H1 (cell line): ENCODE data around the gene FEZF1. TPM values are rescaled to one million over a fixed set of nuclear protein-coding genes. Genes with fewer than 3 reads are reported as not detected.

Source experiments
- ATF2 ChIP-seq: IDR thresholded peaks from 2 replicates; pipeline ENCODE4 v1.6.1; 2012; ENCODE audit warnings: low read length, inconsistent platforms
- CHD1 ChIP-seq: IDR thresholded peaks from 2 replicates; pipeline ENCODE4 v1.6.1; 2012; ENCODE audit warnings: low read depth, low read length, improper control_type of control experiment
- KDM5A ChIP-seq: fragments of 200-600 bp; IDR thresholded peaks from 2 replicates; pipeline ENCODE4 v1.7.1; 2012; ENCODE audit warnings: mild to moderate bottlenecking, low read length, inconsistent platforms, mixed read lengths
- NANOG ChIP-seq: IDR thresholded peaks from 2 replicates; pipeline ENCODE4 v1.6.1; 2011; ENCODE audit warnings: low read length, low read depth, mild to moderate bottlenecking, inconsistent platforms; ENCODE audit not compliant: insufficient read depth, poor library complexity, severe bottlenecking
- RAD21 ChIP-seq, 2 experiments: IDR thresholded peaks in 1 of 2; conservative IDR thresholded peaks in 1 of 2; 2 replicates each; pipeline ENCODE4 v1.6.1; 2011; ENCODE audit warnings: low read depth in 2 of 2, low read length in 2 of 2, improper control_type of control experiment in 1 of 2, inconsistent platforms in 1 of 2, mild to moderate bottlenecking in 1 of 2, moderate library complexity in 1 of 2
- TAF7 ChIP-seq: optimal IDR thresholded peaks from 2 replicates; pipeline ENCODE3; 2011; ENCODE audit warnings: low read depth, mild to moderate bottlenecking, inconsistent platforms, low read length, moderate library complexity, borderline replicate concordance
- TCF12 ChIP-seq: IDR thresholded peaks from 2 replicates; pipeline ENCODE4 v1.6.1; 2011; ENCODE audit warnings: low read depth, mild to moderate bottlenecking, low read length
- polyA plus RNA-seq, 7 experiments: library from polyadenylated mRNA; depleted of rRNA in 3 of 7; stranded (reverse) in 5 of 7; unstranded in 2 of 7; fragments of >200 nt in 5 of 7; fragments of 200-250 nt in 2 of 7; gene quantifications; 1 replicate in 5 of 7; 2 replicates in 1 of 7; 4 replicates in 1 of 7; pipeline versions ENCODE4 v1.2.1 to v1.2.3, GENCODE V29; 2011 to 2013; ENCODE audit warnings: missing spikeins in 2 of 7, mixed read lengths in 2 of 7
- total RNA-seq: library from RNA; stranded (reverse); fragmentation: NEBNext Ultra II Directional; extraction: Animal tissue kit (Norgen Biotek cat#: 25700); gene quantifications from 2 replicates; pipeline ENCODE4 v1.2.1, GENCODE V29; 2021
- TF ChIP-seq, protein P1 (sequence below): fragments of 300-600 bp; sonication (generic); IDR thresholded peaks from 2 replicates; pipeline ENCODE4 v1.7.1; 2012; ENCODE audit warnings: low read length, moderate library complexity, mild to moderate bottlenecking, inconsistent platforms; ENCODE audit not compliant: insufficient replicate concordance

The FEZF1 gene
- total and polyA plus RNA-seq, 2 of the 8 experiments (the other 6 are each of a cell fraction or from before 2014, with no cell fraction given) = 10.6 to 15.7 TPM

GRCh38 chr7:122329145-122329802 is 24.7 kb upstream of the FEZF1 start (continued):
- no peak for TF ChIP-seq CHD1
- peak in 1 of 2 experiments; percentile 4; a peak in 1 of 4 replicates for TF ChIP-seq RAD21 (IDR thresholded peaks at IDR 0.05 in 1 of 2, conservative IDR thresholded peaks at IDR 0.05 in 1 of 2; ENCODE audit: low read depth in 2 of 2, low read length in 2 of 2)
- TF ChIP-seq, protein P1, sequence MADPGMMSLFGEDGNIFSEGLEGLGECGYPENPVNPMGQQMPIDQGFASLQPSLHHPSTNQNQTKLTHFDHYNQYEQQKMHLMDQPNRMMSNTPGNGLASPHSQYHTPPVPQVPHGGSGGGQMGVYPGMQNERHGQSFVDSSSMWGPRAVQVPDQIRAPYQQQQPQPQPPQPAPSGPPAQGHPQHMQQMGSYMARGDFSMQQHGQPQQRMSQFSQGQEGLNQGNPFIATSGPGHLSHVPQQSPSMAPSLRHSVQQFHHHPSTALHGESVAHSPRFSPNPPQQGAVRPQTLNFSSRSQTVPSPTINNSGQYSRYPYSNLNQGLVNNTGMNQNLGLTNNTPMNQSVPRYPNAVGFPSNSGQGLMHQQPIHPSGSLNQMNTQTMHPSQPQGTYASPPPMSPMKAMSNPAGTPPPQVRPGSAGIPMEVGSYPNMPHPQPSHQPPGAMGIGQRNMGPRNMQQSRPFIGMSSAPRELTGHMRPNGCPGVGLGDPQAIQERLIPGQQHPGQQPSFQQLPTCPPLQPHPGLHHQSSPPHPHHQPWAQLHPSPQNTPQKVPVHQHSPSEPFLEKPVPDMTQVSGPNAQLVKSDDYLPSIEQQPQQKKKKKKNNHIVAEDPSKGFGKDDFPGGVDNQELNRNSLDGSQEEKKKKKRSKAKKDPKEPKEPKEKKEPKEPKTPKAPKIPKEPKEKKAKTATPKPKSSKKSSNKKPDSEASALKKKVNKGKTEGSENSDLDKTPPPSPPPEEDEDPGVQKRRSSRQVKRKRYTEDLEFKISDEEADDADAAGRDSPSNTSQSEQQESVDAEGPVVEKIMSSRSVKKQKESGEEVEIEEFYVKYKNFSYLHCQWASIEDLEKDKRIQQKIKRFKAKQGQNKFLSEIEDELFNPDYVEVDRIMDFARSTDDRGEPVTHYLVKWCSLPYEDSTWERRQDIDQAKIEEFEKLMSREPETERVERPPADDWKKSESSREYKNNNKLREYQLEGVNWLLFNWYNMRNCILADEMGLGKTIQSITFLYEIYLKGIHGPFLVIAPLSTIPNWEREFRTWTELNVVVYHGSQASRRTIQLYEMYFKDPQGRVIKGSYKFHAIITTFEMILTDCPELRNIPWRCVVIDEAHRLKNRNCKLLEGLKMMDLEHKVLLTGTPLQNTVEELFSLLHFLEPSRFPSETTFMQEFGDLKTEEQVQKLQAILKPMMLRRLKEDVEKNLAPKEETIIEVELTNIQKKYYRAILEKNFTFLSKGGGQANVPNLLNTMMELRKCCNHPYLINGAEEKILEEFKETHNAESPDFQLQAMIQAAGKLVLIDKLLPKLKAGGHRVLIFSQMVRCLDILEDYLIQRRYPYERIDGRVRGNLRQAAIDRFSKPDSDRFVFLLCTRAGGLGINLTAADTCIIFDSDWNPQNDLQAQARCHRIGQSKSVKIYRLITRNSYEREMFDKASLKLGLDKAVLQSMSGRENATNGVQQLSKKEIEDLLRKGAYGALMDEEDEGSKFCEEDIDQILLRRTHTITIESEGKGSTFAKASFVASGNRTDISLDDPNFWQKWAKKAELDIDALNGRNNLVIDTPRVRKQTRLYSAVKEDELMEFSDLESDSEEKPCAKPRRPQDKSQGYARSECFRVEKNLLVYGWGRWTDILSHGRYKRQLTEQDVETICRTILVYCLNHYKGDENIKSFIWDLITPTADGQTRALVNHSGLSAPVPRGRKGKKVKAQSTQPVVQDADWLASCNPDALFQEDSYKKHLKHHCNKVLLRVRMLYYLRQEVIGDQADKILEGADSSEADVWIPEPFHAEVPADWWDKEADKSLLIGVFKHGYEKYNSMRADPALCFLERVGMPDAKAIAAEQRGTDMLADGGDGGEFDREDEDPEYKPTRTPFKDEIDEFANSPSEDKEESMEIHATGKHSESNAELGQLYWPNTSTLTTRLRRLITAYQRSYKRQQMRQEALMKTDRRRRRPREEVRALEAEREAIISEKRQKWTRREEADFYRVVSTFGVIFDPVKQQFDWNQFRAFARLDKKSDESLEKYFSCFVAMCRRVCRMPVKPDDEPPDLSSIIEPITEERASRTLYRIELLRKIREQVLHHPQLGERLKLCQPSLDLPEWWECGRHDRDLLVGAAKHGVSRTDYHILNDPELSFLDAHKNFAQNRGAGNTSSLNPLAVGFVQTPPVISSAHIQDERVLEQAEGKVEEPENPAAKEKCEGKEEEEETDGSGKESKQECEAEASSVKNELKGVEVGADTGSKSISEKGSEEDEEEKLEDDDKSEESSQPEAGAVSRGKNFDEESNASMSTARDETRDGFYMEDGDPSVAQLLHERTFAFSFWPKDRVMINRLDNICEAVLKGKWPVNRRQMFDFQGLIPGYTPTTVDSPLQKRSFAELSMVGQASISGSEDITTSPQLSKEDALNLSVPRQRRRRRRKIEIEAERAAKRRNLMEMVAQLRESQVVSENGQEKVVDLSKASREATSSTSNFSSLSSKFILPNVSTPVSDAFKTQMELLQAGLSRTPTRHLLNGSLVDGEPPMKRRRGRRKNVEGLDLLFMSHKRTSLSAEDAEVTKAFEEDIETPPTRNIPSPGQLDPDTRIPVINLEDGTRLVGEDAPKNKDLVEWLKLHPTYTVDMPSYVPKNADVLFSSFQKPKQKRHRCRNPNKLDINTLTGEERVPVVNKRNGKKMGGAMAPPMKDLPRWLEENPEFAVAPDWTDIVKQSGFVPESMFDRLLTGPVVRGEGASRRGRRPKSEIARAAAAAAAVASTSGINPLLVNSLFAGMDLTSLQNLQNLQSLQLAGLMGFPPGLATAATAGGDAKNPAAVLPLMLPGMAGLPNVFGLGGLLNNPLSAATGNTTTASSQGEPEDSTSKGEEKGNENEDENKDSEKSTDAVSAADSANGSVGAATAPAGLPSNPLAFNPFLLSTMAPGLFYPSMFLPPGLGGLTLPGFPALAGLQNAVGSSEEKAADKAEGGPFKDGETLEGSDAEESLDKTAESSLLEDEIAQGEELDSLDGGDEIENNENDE = peak; percentile 95
- TF ChIP-seq KDM5A = no peak
- peak; percentile 30 for TF ChIP-seq TAF7
- 0 out of 2 replicates have a peak, but pooled peaks have one; percentile 81 for TF ChIP-seq TCF12
- peak; percentile 60; the same call in 1 of the 2 replicates for TF ChIP-seq ATF2
- peak; percentile 74 for TF ChIP-seq NANOG
